ENCODE measurements around the gene AP5Z1.
"Not testable (repeated sequence)": the region's sequence is repeated elsewhere in the genome, so short reads cannot be mapped to it uniquely, and the experiment has no call there.

AP5Z1 gene

GRCh38 chr7:4800926-4801838, 25.8 kb downstream of the AP5Z1 start:
- FAIRE-seq: no peak
- DNase-seq (ENCODE audit: insufficient read length, low spot score): no peak

- DNase-seq (ENCODE audit: insufficient read length, low spot score): no peak
- FAIRE-seq: no peak
Measured at GRCh38 chr7:4801839-4802231, 26.4 kb downstream of the AP5Z1 start.

- not testable (repeated sequence) for DNase-seq (ENCODE audit: insufficient read length, low spot score); FAIRE-seq
Measured at GRCh38 chr7:4802577-4802976, 27.2 kb downstream of the AP5Z1 start.

- DNase-seq (ENCODE audit: insufficient read length, low spot score) (no peak), FAIRE-seq (no peak)
Measured at GRCh38 chr7:4803397-4804241, 28.2 kb downstream of the AP5Z1 start.

- DNase-seq (ENCODE audit: insufficient read length, low spot score) (no peak), FAIRE-seq (no peak)
Measured at GRCh38 chr7:4805110-4805983, 29.9 kb downstream of the AP5Z1 start.

GRCh38 chr7:4805984-4806300, 30.5 kb downstream of the AP5Z1 start:
- FAIRE-seq: no peak

GRCh38 chr7:4806983-4807597, 31.7 kb downstream of the AP5Z1 start:
- DNase-seq (ENCODE audit: insufficient read length, low spot score) (no peak), FAIRE-seq (no peak)

More at GRCh38 chr7:4805984-4806300, 30.5 kb downstream of the AP5Z1 start:
- DNase-seq (ENCODE audit: insufficient read length, low spot score): no peak

GRCh38 chr7:4807598-4808016, 32.2 kb downstream of the AP5Z1 start:
- DNase-seq (ENCODE audit: insufficient read length, low spot score) (no peak), FAIRE-seq (no peak)

- DNase-seq (ENCODE audit: insufficient read length, low spot score) (no peak), FAIRE-seq (no peak)
Measured at GRCh38 chr7:4808026-4808425, 32.6 kb downstream of the AP5Z1 start.

- FAIRE-seq: no peak
- DNase-seq (ENCODE audit: insufficient read length, low spot score): no peak
Measured at GRCh38 chr7:4808565-4808964, 33.1 kb downstream of the AP5Z1 start.

- FAIRE-seq (no peak), DNase-seq (ENCODE audit: insufficient read length, low spot score) (no peak)
Measured at GRCh38 chr7:4809091-4809591, 33.7 kb downstream of the AP5Z1 start.

GRCh38 chr7:4809666-4810065, 34.2 kb downstream of the AP5Z1 start:
- DNase-seq (ENCODE audit: insufficient read length, low spot score): no peak
- FAIRE-seq: no peak

- FAIRE-seq: no peak
- no peak for DNase-seq (ENCODE audit: insufficient read length, low spot score)
Measured at GRCh38 chr7:4814433-4814832, 39.0 kb downstream of the AP5Z1 start.

- no peak for FAIRE-seq
Measured at GRCh38 chr7:4815121-4815520, 39.7 kb downstream of the AP5Z1 start.

GRCh38 chr7:4815609-4816418, 40.4 kb downstream of the AP5Z1 start:
- no peak for FAIRE-seq
- no peak for DNase-seq (ENCODE audit: insufficient read length, low spot score)

More at GRCh38 chr7:4815121-4815520, 39.7 kb downstream of the AP5Z1 start:
- DNase-seq (ENCODE audit: insufficient read length, low spot score): no peak

- DNase-seq (ENCODE audit: insufficient read length, low spot score) (no peak), FAIRE-seq (no peak)
Measured at GRCh38 chr7:4816419-4817080, 41.1 kb downstream of the AP5Z1 start.

GRCh38 chr7:4817178-4817901, 41.9 kb downstream of the AP5Z1 start:
- FAIRE-seq (no peak), DNase-seq (ENCODE audit: insufficient read length, low spot score) (no peak)

All from GM19239 (cell line).